Thyroid gland (tissue), 4 donors: ENCODE results near the gene APCDD1L. TPM values are rescaled to one million over a fixed set of nuclear protein-coding genes. Genes with fewer than 3 reads are reported as not detected.
A peak's percentile ranks its signal among the peaks of the same experiment; 100 is the strongest.

Experiments
- DNase-seq, 2 donors: peaks; one replicate each; pipeline ENCODE4 v3.0.0-alpha.2; 2019
- H3K27ac ChIP-seq, 3 donors: fragments of 200-600 bp; sonication (generic); 1 replicate in 2 of 3; 2 replicates in 1 of 3; pipeline ENCODE4 v1.5.1; 2016 to 2019; ENCODE audit warnings: mild to moderate bottlenecking in 1 of 3, moderate library complexity in 1 of 3
- H3K27me3 ChIP-seq: fragments of 200-600 bp; sonication (generic); one replicate; pipeline ENCODE4 v1.5.1; 2019
- H3K36me3 ChIP-seq, 2 donors: fragments of 200-600 bp; sonication (generic); one replicate each; pipeline ENCODE4 v1.5.1; 2016 to 2019
- H3K4me1 ChIP-seq, 2 donors: fragments of 200-600 bp; sonication (generic); one replicate each; pipeline ENCODE4 v1.5.1; 2017 to 2019
- H3K4me3 ChIP-seq, 3 donors: fragments of 200-600 bp; sonication (generic); replicated peaks in 1 of 3; 1 replicate in 2 of 3; 2 replicates in 1 of 3; pipeline ENCODE4 v1.5.1; 2016; ENCODE audit warnings: mild to moderate bottlenecking in 1 of 3
- H3K9me3 ChIP-seq: fragments of 200-600 bp; sonication (generic); one replicate; pipeline ENCODE4 v1.5.1; 2017
- POLR2A ChIP-seq, 2 donors: fragments of 450-650 bp; IDR thresholded peaks; one replicate each; pipeline ENCODE4 v1.6.1; 2017; ENCODE audit warnings: antibody characterized with exemption in 2 of 2, mild to moderate bottlenecking in 2 of 2, moderate library complexity in 1 of 2
- WGBS, 2 donors: methylation state at CpG; one replicate each; pipeline ENCODE4 v1.1.5; 2017; 5-methylcytosine and 5-hydroxymethylcytosine counted together
- intact Hi-C: fragments of 100-400 bp; cut with DNase I; formaldehyde crosslinking; loops from one replicate; pipeline ENCODE4 v1.15.1; 2023
- total RNA-seq, 4 donors: library from RNA; depleted of rRNA; stranded (reverse); fragments of >200 nt; gene quantifications; one replicate each; pipeline ENCODE4 v1.2.3, GENCODE V29; 2016
- TF ChIP-seq, protein P1 (sequence below), 6 experiments: fragments of 200-600 bp in 3 of 6; fragments of 450-650 bp in 3 of 6; sonication (generic) in 3 of 6; IDR thresholded peaks; one replicate each; pipeline ENCODE4 v1.5.1; 2016 to 2019; ENCODE audit warnings: antibody characterized with exemption in 6 of 6, mild to moderate bottlenecking in 2 of 6, inconsistent platforms in 1 of 6, moderate library complexity in 1 of 6

Gene APCDD1L
- total RNA-seq, 4 donors from 2014 or later: 0.11 TPM; not detected in 3

DNA sequence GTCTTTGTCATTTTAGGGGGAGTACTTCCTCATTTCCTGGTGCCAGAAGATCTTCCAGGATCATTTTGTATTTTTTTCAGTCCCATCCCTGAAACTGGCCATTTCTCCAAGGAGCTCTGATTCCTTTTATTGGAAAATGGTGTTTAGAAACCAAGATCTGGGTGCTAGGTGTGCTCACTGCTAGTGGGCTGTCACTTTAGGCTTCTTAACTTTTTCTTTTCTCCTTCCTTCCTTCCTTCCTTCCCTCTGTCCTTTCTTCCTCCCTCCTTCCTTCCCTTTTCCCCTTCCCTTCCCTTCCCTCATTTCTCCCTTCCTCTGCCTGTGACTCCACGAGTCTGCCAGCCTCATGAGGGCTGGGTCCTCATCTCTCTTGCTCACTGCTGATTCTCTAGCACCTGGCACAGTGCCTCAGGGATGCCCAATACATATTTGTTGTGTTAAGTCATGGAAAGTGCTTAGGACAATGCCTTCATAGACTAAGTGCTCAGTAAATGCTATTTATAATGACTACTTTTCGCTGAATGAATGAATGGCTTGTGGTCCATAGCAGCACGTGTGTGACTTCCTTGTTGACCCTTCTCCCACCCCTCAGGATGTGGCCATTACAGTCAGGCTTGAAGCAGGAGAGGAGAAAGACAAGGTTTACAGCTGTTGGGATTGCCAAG lies 36.9 kb downstream of the APCDD1L start:
- Histone ChIP-seq H3K36me3 (no peaks in the 10 kb centered on the region), H3K4me3 (no peak overlapping the region), H3K27ac (no peak overlapping the region), H3K4me1 (no peaks in the 10 kb centered on the region), H3K27me3 (no peaks in the 10 kb centered on the region), H3K9me3 (no peaks in the 10 kb centered on the region)
- DNase-seq: no peak
- intact Hi-C loops: no loop called here
- TF ChIP-seq POLR2A (IDR thresholded peaks at IDR 0.05): no peak
- 90 to 91% methylated on average over 3 of the region's 3 CpGs for WGBS, 2 donors

DNA sequence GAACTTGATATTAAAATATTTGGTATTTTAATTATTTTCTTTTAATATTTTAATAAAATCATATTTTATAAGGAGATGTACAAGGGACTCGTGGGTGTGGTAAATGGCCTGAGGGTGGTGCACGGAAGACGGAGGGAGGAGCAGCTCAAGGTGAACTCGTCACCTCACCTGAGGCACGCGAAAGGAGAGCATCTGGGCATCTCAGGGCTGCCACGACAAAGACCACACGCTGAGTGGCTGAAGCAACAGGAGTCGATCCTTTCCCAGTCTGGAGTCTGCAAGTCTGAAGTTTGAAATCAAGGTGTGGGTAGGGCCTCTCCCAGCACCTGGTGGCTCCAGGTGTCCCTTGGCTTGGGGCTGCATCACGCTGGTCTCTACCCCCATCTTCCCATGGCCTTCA lies 39.7 kb downstream of the APCDD1L start:
- intact Hi-C loops: no loop called here
- Histone ChIP-seq H3K36me3 (no peaks in the 10 kb centered on the region), H3K4me3 (no peak overlapping the region), H3K9me3 (no peaks in the 10 kb centered on the region), H3K27me3 (no peaks in the 10 kb centered on the region), H3K4me1 (no peaks in the 10 kb centered on the region), H3K27ac (no peak overlapping the region)
- 89 to 91% methylated on average over 10 of the region's 10 CpGs for WGBS, 2 donors
- TF ChIP-seq POLR2A (IDR thresholded peaks at IDR 0.05): no peak
- TF ChIP-seq, protein P1, sequence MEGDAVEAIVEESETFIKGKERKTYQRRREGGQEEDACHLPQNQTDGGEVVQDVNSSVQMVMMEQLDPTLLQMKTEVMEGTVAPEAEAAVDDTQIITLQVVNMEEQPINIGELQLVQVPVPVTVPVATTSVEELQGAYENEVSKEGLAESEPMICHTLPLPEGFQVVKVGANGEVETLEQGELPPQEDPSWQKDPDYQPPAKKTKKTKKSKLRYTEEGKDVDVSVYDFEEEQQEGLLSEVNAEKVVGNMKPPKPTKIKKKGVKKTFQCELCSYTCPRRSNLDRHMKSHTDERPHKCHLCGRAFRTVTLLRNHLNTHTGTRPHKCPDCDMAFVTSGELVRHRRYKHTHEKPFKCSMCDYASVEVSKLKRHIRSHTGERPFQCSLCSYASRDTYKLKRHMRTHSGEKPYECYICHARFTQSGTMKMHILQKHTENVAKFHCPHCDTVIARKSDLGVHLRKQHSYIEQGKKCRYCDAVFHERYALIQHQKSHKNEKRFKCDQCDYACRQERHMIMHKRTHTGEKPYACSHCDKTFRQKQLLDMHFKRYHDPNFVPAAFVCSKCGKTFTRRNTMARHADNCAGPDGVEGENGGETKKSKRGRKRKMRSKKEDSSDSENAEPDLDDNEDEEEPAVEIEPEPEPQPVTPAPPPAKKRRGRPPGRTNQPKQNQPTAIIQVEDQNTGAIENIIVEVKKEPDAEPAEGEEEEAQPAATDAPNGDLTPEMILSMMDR (IDR thresholded peaks at IDR 0.05): no peak
- DNase-seq: no peak

DNA sequence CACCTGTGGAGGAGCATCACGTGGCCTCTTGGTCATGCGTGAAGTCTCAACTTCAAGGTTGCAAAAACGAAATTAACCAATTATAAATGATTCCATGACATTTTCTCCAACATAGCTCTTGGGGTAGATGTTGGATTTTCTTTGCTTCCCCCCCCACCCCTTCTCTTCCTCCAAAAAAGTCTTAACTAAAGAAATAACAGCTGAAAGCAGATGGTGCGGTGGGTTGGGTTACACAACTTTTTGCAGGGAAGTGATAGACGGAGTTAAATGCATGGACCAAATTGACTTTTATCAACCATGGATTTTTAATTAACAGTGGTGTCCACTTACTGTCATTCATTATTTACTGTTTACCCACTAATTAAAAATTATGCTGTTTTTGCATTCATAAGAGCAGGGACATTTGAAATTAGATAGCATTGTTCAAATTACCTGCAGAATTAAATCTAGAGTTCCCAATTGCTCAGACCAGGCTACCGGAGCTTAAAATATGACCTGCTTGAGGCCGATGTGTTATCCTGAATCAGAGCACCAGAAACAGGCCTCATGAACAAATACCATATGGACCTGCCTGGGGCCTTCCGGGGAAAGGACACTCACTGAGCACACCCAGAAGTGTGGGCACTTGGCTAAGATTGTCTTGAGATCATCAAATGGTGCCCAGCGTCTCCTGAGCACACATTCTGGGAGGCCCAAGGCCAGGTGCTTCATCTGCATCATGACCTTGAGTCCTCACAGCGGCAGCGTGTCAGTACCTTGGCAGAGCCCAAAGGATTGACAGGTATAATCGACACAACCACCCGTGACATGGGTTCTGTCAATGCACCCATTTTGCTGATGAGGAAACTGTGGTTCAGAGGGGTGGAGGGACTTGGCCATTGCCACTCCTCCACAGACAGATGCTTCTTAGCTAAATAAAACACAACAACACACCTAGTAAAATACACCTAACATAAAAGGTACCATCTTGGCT lies 41.5 kb downstream of the APCDD1L start:
- WGBS, 2 donors: 88 to 89% methylated on average over 12 to 13 of the region's 13 CpGs
- no peaks in the 10 kb centered on the region for H3K36me3 ChIP-seq
- no peak for TF ChIP-seq POLR2A (IDR thresholded peaks at IDR 0.05)
- TF ChIP-seq, protein P1 (IDR thresholded peaks at IDR 0.05): no peak
- H3K4me1 ChIP-seq: no peaks in the 10 kb centered on the region
- no peaks in the 10 kb centered on the region for H3K27me3 ChIP-seq
- H3K27ac ChIP-seq: no peak overlapping the region
- DNase-seq: peak; percentile 23 to 38
- intact Hi-C loops: no loop called here
- H3K4me3 ChIP-seq: no peak overlapping the region
- no peaks in the 10 kb centered on the region for H3K9me3 ChIP-seq

DNA sequence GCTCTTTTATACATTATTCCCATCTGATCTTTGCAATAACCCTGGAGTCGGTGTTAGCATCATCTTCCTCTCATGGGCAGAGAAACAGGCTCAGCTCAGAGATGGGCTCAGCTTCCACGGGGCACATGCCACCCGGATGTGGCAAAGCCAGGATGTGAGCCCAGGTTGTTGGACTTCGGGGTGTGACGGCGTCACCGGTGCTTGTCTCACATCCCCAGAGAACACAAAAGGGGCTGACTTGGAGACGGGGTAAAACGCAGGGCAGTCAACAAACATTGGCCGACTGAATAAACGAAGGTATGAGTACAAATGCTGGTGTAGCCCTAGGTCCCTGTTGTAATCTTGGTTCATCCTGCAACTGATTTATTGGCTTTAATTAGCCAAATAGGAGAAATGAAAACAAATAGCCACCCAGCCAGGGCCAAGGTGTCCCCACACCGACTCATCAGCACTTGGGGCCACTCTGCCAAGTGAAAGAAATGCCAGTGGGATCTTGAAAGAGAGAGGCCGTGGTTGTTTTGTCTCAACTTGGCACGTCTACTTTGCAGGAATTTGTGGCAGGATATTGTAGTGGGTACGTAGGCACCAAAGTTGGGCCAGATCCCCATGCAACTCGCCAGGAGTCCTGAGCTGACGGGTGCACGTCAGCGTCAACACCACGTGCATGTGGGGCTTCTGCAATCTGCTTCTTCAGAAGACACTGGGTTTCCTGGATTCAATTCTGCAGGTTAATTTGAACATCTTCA lies 42.8 kb downstream of the APCDD1L start:
- Histone ChIP-seq H3K36me3 (no peaks in the 10 kb centered on the region), H3K9me3 (no peaks in the 10 kb centered on the region), H3K4me3 (no peak overlapping the region), H3K27ac (no peak overlapping the region), H3K27me3 (no peaks in the 10 kb centered on the region), H3K4me1 (no peaks in the 10 kb centered on the region)
- no peak for DNase-seq
- no peak for TF ChIP-seq POLR2A (IDR thresholded peaks at IDR 0.05)
- TF ChIP-seq, protein P1 (IDR thresholded peaks at IDR 0.05): no peak
- 90% methylated on average over 20 of the region's 20 CpGs for WGBS, 2 donors
- intact Hi-C loops: no loop called here
